Measurements from ENCODE around the gene ITGB3.

- TF ChIP-seq, protein P1, sequence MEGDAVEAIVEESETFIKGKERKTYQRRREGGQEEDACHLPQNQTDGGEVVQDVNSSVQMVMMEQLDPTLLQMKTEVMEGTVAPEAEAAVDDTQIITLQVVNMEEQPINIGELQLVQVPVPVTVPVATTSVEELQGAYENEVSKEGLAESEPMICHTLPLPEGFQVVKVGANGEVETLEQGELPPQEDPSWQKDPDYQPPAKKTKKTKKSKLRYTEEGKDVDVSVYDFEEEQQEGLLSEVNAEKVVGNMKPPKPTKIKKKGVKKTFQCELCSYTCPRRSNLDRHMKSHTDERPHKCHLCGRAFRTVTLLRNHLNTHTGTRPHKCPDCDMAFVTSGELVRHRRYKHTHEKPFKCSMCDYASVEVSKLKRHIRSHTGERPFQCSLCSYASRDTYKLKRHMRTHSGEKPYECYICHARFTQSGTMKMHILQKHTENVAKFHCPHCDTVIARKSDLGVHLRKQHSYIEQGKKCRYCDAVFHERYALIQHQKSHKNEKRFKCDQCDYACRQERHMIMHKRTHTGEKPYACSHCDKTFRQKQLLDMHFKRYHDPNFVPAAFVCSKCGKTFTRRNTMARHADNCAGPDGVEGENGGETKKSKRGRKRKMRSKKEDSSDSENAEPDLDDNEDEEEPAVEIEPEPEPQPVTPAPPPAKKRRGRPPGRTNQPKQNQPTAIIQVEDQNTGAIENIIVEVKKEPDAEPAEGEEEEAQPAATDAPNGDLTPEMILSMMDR (IDR thresholded peaks at IDR 0.05; ENCODE audit: low read depth, low read length, poor library complexity, severe bottlenecking) = no peak
- TF ChIP-seq EZH2phosphoT487 (IDR thresholded peaks at IDR 0.05; ENCODE audit: borderline replicate concordance, low read length) = no peak
These were observed 50.6 kb downstream of the ITGB3 start for GRCh38 chr17:47304186-47304585.

Data from DOHH2 (cell line).